Activated CD4-positive, alpha-beta T cell treated with anti-CD3 and anti-CD28 coated beads, Interleukin-2, amount 50 U/mL, for 4 hours (primary cell): Measurements from ENCODE around the gene ZP3.
"Not testable (repeated sequence)": the region's sequence is repeated elsewhere in the genome, so short reads cannot be mapped to it uniquely, and the experiment has no call there.

Experiments
- DNase-seq, 2 experiments: peaks; one replicate each; pipeline ENCODE4 v3.0.0-alpha.2; 2020

ZP3 gene

GRCh38 chr7:76487969-76488368 lies 63.2 kb downstream of the ZP3 start:
- DNase-seq: not testable (repeated sequence)
